ENCODE results near the gene PIWIL4. TPM values are rescaled to one million over a fixed set of nuclear protein-coding genes. Genes with fewer than 3 reads are reported as not detected.

PIWIL4 gene
- total and polyA plus RNA-seq, 9 of the 15 experiments (the other 6 are each of a cell fraction or from before 2014, with no cell fraction given) = 6.3 to 17.0 (median 10.8) TPM

- Histone ChIP-seq H4K20me1 (replicated peaks; ENCODE audit: control insufficient read depth, insufficient read depth, low read length) (no peaks in the 10 kb centered on the region), H3K9me3 (replicated peaks; ENCODE audit: control insufficient read depth, insufficient read depth, low read depth, low read length) (no peaks in the 10 kb centered on the region), H3K9ac (ENCODE audit: insufficient read depth in 1 of 2, low read depth in 2 of 2, low read length in 2 of 2) (no peak overlapping the region), H3K27me3 (ENCODE audit: control insufficient read depth in 2 of 2, insufficient read depth in 2 of 2, low read length in 2 of 2) (no peaks in the 10 kb centered on the region), H3K9me1 (ENCODE audit: control insufficient read depth, insufficient read depth, low read length) (no peaks in the 10 kb centered on the region), H3K4me3 (no peak overlapping the region), H3K4me2 (ENCODE audit: insufficient read depth, low read length) (no peak overlapping the region), H2AFZ (ENCODE audit: low read depth, low read length) (peak overlapping the region; percentile 59), H3K4me1 (replicated peaks in 1 of 2; ENCODE audit: control insufficient read depth in 2 of 2, insufficient read depth in 2 of 2, low read length in 2 of 2) (peaks cover 0 to 26% of the 10 kb centered on the region in 2 experiments; a peak in 4 of 5 replicates), H3K27ac (ENCODE audit: extremely low read depth, low read depth, low read length) (no peak overlapping the region), H3K79me2 (ENCODE audit: control insufficient read depth, insufficient read depth, low read length) (0 out of 3 replicates have a peak, but pooled peaks cover under 1% of the 10 kb centered on the region), H3K36me3 (ENCODE audit: control insufficient read depth, insufficient read depth, low read length) (no peaks in the 10 kb centered on the region)
- FAIRE-seq (no peak), DNase-seq (ENCODE audit: extremely low read depth in 1 of 4, low spot score in 3 of 4) (peak in 2 of 4 experiments; percentile 42 to 58), ATAC-seq (peak; percentile 52)
- intact Hi-C loops (cut with micrococcal nuclease) (loop anchor here (5.0 kb wide), 1 partner anchor 97 kb away; no protein-coding TSS in a partner anchor), in situ Hi-C loops (cut with MboI) (no loop called here)
- no TSS peak for BruUV-seq (replicated peaks)
- ChIA-PET POLR2A (interaction anchor here (0.6 kb wide), 1 partner anchor 177 kb away, joined by 3 read pairs; no protein-coding TSS in a partner anchor), CTCF (ENCODE audit: low intra/inter-chr PET ratio) (no interaction called here)
- 42% methylated on average over 2 of the region's 2 CpGs for WGBS (ENCODE audit: insufficient coverage, low coverage, missing lambda C conversion rate)
- no peak for TF ChIP-seq HLTF (IDR thresholded peaks at IDR 0.05)
- no peak for TF ChIP-seq RFX5 (IDR thresholded peaks at IDR 0.05; ENCODE audit: low read depth, low read length)
- peak; percentile 54; the same call in 1 of the 2 replicates for TF ChIP-seq MYBL2 (IDR thresholded peaks at IDR 0.05; ENCODE audit: low read depth)
- no peak for TF ChIP-seq MYBL2 (CRISPR knock-in tag; IDR thresholded peaks at IDR 0.05; ENCODE audit: borderline replicate concordance)
- TF ChIP-seq RREB1 (CRISPR knock-in tag; IDR thresholded peaks at IDR 0.05) = peak; percentile 14; the same call in 1 of the 2 replicates
- peak; percentile 84 to 87 for TF ChIP-seq NRF1 (conservative IDR thresholded peaks at IDR 0.05 in 1 of 2, IDR thresholded peaks at IDR 0.05 in 1 of 2)
- no peak for TF ChIP-seq HDAC3 (IDR thresholded peaks at IDR 0.05; ENCODE audit: borderline replicate concordance, partially characterized antibody)
- no peak for TF ChIP-seq NR3C1 (CRISPR knock-in tag; IDR thresholded peaks at IDR 0.05)
- TF ChIP-seq SIN3A (IDR thresholded peaks at IDR 0.05; ENCODE audit: borderline replicate concordance in 2 of 2, control insufficient read depth in 1 of 2, low read depth in 2 of 2, low read length in 2 of 2) = no peak
- no peak for TF ChIP-seq MED1 (CRISPR knock-in tag; IDR thresholded peaks at IDR 0.05; ENCODE audit: borderline replicate concordance)
- peak; percentile 35 for TF ChIP-seq CTCFL (IDR thresholded peaks at IDR 0.05; ENCODE audit: borderline replicate concordance, insufficient read depth, low read depth, low read length, poor library complexity, severe bottlenecking)
- no peak for TF ChIP-seq U2AF2 (optimal IDR thresholded peaks at IDR 0.05; ENCODE audit: low read depth, low read length)
- TF ChIP-seq, protein P1, sequence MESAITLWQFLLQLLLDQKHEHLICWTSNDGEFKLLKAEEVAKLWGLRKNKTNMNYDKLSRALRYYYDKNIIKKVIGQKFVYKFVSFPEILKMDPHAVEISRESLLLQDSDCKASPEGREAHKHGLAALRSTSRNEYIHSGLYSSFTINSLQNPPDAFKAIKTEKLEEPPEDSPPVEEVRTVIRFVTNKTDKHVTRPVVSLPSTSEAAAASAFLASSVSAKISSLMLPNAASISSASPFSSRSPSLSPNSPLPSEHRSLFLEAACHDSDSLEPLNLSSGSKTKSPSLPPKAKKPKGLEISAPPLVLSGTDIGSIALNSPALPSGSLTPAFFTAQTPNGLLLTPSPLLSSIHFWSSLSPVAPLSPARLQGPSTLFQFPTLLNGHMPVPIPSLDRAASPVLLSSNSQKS (CRISPR knock-in tag; IDR thresholded peaks at IDR 0.05) = no peak
Measured at GRCh38 chr11:94635072-94635471, 67.9 kb downstream of the PIWIL4 start.
